ENCODE measurements around the gene EFCAB9. TPM values are rescaled to one million over a fixed set of nuclear protein-coding genes. Genes with fewer than 3 reads are reported as not detected.

EFCAB9 gene
- total and polyA plus RNA-seq, 2 of the 13 experiments (the other 11 are each of a cell fraction or from before 2014, with no cell fraction given) = not detected

- no peak for TF ChIP-seq NR0B2 (CRISPR knock-in tag; IDR thresholded peaks at IDR 0.05)
- TF ChIP-seq PRPF4 (IDR thresholded peaks at IDR 0.05; ENCODE audit: low read depth, low read length, poor library complexity, severe bottlenecking) = no peak
- no peak for TF ChIP-seq PLSCR1 (CRISPR knock-in tag; IDR thresholded peaks at IDR 0.05; ENCODE audit: borderline replicate concordance)
- no peak for TF ChIP-seq LCORL (IDR thresholded peaks at IDR 0.05)
- TF ChIP-seq LCORL (CRISPR knock-in tag; IDR thresholded peaks at IDR 0.05) = peak; percentile 16; the same call in 1 of the 2 replicates
- TF ChIP-seq MAX (IDR thresholded peaks at IDR 0.05) = peak; percentile 81
- no peak for TF ChIP-seq GABPA (IDR thresholded peaks at IDR 0.05; ENCODE audit: low read depth, low read length)
- TF ChIP-seq GABPA (CRISPR knock-in tag; IDR thresholded peaks at IDR 0.05; ENCODE audit: low read depth) = peak; percentile 81
- TF ChIP-seq HOXA7 (CRISPR knock-in tag; IDR thresholded peaks at IDR 0.05) = no peak
- peak; percentile 53; the same call in 1 of the 2 replicates for TF ChIP-seq RXRA (CRISPR knock-in tag; IDR thresholded peaks at IDR 0.05)
- TF ChIP-seq ESRRA (CRISPR knock-in tag; IDR thresholded peaks at IDR 0.05; ENCODE audit: low read depth) = 0 out of 2 replicates have a peak, but pooled peaks have one; percentile 39
- no peak for TF ChIP-seq FOXP1 (IDR thresholded peaks at IDR 0.05)
- TF ChIP-seq FOXP1 (CRISPR knock-in tag; IDR thresholded peaks at IDR 0.05) = peak; percentile 54
- TF ChIP-seq POGZ (CRISPR knock-in tag; IDR thresholded peaks at IDR 0.05) = 0 out of 2 replicates have a peak, but pooled peaks have one; percentile 33
- TF ChIP-seq EHMT2 (IDR thresholded peaks at IDR 0.05; ENCODE audit: borderline replicate concordance, low read depth, low read length) = 0 out of 2 replicates have a peak, but pooled peaks have one; percentile 38
- no peak for TF ChIP-seq ZNF431 (CRISPR knock-in tag; IDR thresholded peaks at IDR 0.05; ENCODE audit: borderline replicate concordance, low read depth)
- no peak for TF ChIP-seq ZNF740 (CRISPR knock-in tag; IDR thresholded peaks at IDR 0.05)
- TF ChIP-seq ZNF615 (CRISPR knock-in tag; IDR thresholded peaks at IDR 0.05; ENCODE audit: borderline replicate concordance) = no peak
- TF ChIP-seq FOXA3 (CRISPR knock-in tag; IDR thresholded peaks at IDR 0.05) = peak; percentile 78
- TF ChIP-seq ZNF143 (CRISPR knock-in tag; IDR thresholded peaks at IDR 0.05) = no peak
- TF ChIP-seq ZNF792 (CRISPR knock-in tag; IDR thresholded peaks at IDR 0.05) = 0 out of 2 replicates have a peak, but pooled peaks have one; percentile 47
- TF ChIP-seq TCF7L2 (IDR thresholded peaks at IDR 0.05; ENCODE audit: low read depth, low read length) = no peak
- TF ChIP-seq EP300 (IDR thresholded peaks at IDR 0.05; ENCODE audit: low read depth in 2 of 2, low read length in 2 of 2) = no peak
- TF ChIP-seq EP300 (CRISPR knock-in tag; IDR thresholded peaks at IDR 0.05; ENCODE audit: borderline replicate concordance) = peak; percentile 33; the same call in 1 of the 2 replicates
- TF ChIP-seq ZSCAN21 (CRISPR knock-in tag; IDR thresholded peaks at IDR 0.05; ENCODE audit: borderline replicate concordance) = no peak
- TF ChIP-seq HNF1A (IDR thresholded peaks at IDR 0.05; ENCODE audit: low read depth) = no peak
- no peak for TF ChIP-seq HNF1A (CRISPR knock-in tag; IDR thresholded peaks at IDR 0.05; ENCODE audit: borderline replicate concordance)
- peak; percentile 57; the same call in 1 of the 2 replicates for TF ChIP-seq ZNF644 (CRISPR knock-in tag; IDR thresholded peaks at IDR 0.05; ENCODE audit: low read depth)
Measured at GRCh38 chr5:172156541-172156994, 37.4 kb upstream of the EFCAB9 start (continued).
